ENCODE results near the gene C12orf57.
A peak's percentile ranks its signal among the peaks of the same experiment; 100 is the strongest.

Gene C12orf57

GRCh38 chr12:6944381-6945186 is 762 bp downstream of the C12orf57 start:
- TF ChIP-seq CTCF (IDR thresholded peaks at IDR 0.05) = peak; percentile 84

- no peak for TF ChIP-seq CTCF (IDR thresholded peaks at IDR 0.05)
Measured at GRCh38 chr12:6945613-6946012, 1.8 kb downstream of the C12orf57 start.

GRCh38 chr12:6946033-6946919 is 2.5 kb downstream of the C12orf57 start:
- TF ChIP-seq CTCF (IDR thresholded peaks at IDR 0.05) = no peak

- no peak for TF ChIP-seq CTCF (IDR thresholded peaks at IDR 0.05)
Measured at GRCh38 chr12:6946920-6947374, 3.1 kb downstream of the C12orf57 start.

- no peak for TF ChIP-seq CTCF (IDR thresholded peaks at IDR 0.05)
Measured at GRCh38 chr12:6947615-6948014, 3.8 kb downstream of the C12orf57 start.

GRCh38 chr12:6948873-6949594 is 5.2 kb downstream of the C12orf57 start:
- no peak for TF ChIP-seq CTCF (IDR thresholded peaks at IDR 0.05)

GRCh38 chr12:6950401-6950801 is 6.6 kb downstream of the C12orf57 start:
- 0 out of 2 replicates have a peak, but pooled peaks have one; percentile 18 for TF ChIP-seq CTCF (IDR thresholded peaks at IDR 0.05)
